Spinal cord (tissue), 10 donors: Measurements from ENCODE around the gene ENTREP3. TPM values are rescaled to one million over a fixed set of nuclear protein-coding genes. Genes with fewer than 3 reads are reported as not detected.

Experiments
- DNase-seq, 6 donors: peaks; one replicate each; pipeline versions ENCODE4 v3.0.0 to v3.0.0-alpha.2; 2013 to 2015; ENCODE audit warnings: low spot score in 6 of 6, low read depth in 4 of 6
- H3K27ac ChIP-seq: one replicate; pipeline ENCODE4 v1.5.1; 2013; ENCODE audit warnings: low read depth, low read length, control low read depth
- H3K27me3 ChIP-seq: one replicate; pipeline ENCODE4 v1.6.1; 2013; ENCODE audit warnings: low read length; ENCODE audit not compliant: control insufficient read depth, insufficient read depth
- H3K36me3 ChIP-seq: one replicate; pipeline ENCODE4 v1.6.1; 2013; ENCODE audit warnings: low read length; ENCODE audit not compliant: control insufficient read depth, insufficient read depth
- H3K4me1 ChIP-seq: one replicate; pipeline ENCODE4 v1.6.1; 2013; ENCODE audit warnings: low read length; ENCODE audit not compliant: control insufficient read depth, insufficient read depth
- H3K4me3 ChIP-seq: one replicate; pipeline ENCODE4 v1.5.1; 2013; ENCODE audit warnings: low read depth, low read length, control low read depth
- H3K9me3 ChIP-seq: one replicate; pipeline ENCODE4 v1.6.1; 2013; ENCODE audit warnings: low read length; ENCODE audit not compliant: control insufficient read depth, insufficient read depth
- WGBS: methylation state at CpG from one replicate; pipeline ENCODE4 v1.1.5; 2013; ENCODE audit warnings: missing lambda C conversion rate; ENCODE audit not compliant: insufficient coverage; 5-methylcytosine and 5-hydroxymethylcytosine counted together
- polyA plus RNA-seq, 2 donors: library from polyadenylated mRNA; unstranded; fragments of 120-200 nt; gene quantifications; one replicate each; pipeline ENCODE4 v1.2.1, GENCODE V29; 2013; ENCODE audit not compliant: insufficient read length in 2 of 2
- total RNA-seq, 2 donors: library from RNA; depleted of rRNA in 1 of 2; stranded (reverse); fragments of 120-200 nt in 1 of 2; fragments of >200 nt in 1 of 2; gene quantifications; one replicate each; pipeline versions ENCODE4 v1.2.3 to v1.2.4, GENCODE V29; 2013 to 2014
- donor health status: healthy.

Gene ENTREP3
- total and polyA plus RNA-seq, 4 donors, result 8.5 to 42.5 (median 20.2) TPM

DNA sequence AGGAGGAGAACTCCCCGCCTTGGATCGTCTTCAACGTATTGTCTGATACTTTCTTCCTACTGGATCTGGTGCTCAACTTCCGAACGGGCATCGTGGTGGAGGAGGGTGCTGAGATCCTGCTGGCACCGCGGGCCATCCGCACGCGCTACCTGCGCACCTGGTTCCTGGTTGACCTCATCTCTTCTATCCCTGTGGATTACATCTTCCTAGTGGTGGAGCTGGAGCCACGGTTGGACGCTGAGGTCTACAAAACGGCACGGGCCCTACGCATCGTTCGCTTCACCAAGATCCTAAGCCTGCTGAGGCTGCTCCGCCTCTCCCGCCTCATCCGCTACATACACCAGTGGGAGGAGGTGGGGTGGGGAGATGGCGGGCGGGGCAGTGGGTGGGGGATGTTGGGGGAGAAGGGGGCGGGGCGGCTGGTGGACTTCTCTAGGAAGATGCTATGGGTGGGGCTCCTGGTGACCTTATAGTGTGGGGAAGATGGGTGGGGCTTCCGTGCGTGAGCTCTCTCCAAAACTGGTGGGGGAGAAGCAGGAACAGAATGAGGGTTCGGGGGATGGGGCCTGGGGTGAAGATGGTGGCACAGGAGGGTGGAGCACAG lies 27.3 kb upstream of the ENTREP3 start:
- 91% methylated on average over 17 of the region's 29 CpGs for WGBS
- no peaks in the 10 kb centered on the region for H3K9me3 ChIP-seq

DNA sequence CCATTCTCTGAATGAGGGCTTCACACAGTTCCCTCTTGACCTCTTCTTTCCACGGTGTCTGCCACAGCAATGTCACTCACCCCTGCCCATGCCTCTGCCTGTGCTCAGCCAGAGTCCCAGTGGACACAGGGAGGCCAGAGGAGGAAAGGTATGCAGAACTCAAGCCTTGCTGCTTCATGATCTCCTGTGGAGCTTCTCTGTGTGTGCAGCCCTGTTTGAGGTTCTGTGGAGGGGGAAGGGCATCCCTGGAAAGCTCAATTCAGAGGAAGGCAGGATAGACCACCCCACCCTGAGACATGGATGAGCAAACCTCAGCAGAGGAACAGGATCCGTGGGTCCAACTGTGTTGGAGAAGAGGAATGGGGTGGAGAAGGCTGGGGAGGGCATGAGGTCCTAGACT lies 24.0 kb upstream of the ENTREP3 start:
- 55% methylated on average over 1 of the region's 2 CpGs for WGBS
- peak in 2 of 6 donors; percentile 31 to 42 for DNase-seq
- H3K36me3 ChIP-seq, result peaks cover 16% of the 10 kb centered on the region
- H3K9me3 ChIP-seq, result no peaks in the 10 kb centered on the region
- H3K27me3 ChIP-seq, result no peaks in the 10 kb centered on the region
- no peak overlapping the region for H3K4me3 ChIP-seq
- H3K4me1 ChIP-seq, result peaks cover 19% of the 10 kb centered on the region
- H3K27ac ChIP-seq, result no peak overlapping the region

More for the DNA sequence above, 27.3 kb upstream of the ENTREP3 start:
- Histone ChIP-seq H3K4me1 (peaks cover 17% of the 10 kb centered on the region), H3K27ac (no peak overlapping the region), H3K27me3 (no peaks in the 10 kb centered on the region), H3K4me3 (no peak overlapping the region), H3K36me3 (peaks cover 44% of the 10 kb centered on the region)
- DNase-seq, result no peak

DNA sequence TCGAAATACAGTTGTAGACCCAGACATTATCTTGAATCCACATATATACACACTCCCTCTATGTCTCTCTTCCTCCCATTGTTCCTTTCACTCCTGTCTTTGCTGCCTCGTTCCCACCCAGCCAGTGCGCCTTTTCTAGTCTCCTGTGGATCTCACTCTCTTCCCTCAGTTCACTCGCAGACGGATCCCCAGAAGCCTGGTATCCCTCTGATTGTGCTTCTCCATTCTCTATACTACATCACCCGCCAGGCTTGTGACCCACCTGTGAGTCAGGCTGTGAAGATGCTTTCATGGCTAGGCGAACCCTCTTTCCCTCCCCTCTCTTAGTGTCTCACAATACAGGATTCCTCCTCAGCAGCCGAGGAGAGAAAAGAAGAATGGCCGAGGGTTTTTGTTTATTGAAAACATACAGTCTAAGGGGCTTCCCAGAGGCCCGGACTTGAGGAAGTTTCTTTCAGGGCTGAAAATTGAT lies 23.4 kb upstream of the ENTREP3 start:
- no peak for DNase-seq
- peaks cover 22% of the 10 kb centered on the region for H3K4me1 ChIP-seq
- WGBS, result 34% methylated on average over 6 of the region's 10 CpGs
- H3K4me3 ChIP-seq, result peak overlapping the region; percentile 49
- no peaks in the 10 kb centered on the region for H3K27me3 ChIP-seq
- H3K9me3 ChIP-seq, result no peaks in the 10 kb centered on the region
- peaks cover 10% of the 10 kb centered on the region for H3K36me3 ChIP-seq
- no peak overlapping the region for H3K27ac ChIP-seq

DNA sequence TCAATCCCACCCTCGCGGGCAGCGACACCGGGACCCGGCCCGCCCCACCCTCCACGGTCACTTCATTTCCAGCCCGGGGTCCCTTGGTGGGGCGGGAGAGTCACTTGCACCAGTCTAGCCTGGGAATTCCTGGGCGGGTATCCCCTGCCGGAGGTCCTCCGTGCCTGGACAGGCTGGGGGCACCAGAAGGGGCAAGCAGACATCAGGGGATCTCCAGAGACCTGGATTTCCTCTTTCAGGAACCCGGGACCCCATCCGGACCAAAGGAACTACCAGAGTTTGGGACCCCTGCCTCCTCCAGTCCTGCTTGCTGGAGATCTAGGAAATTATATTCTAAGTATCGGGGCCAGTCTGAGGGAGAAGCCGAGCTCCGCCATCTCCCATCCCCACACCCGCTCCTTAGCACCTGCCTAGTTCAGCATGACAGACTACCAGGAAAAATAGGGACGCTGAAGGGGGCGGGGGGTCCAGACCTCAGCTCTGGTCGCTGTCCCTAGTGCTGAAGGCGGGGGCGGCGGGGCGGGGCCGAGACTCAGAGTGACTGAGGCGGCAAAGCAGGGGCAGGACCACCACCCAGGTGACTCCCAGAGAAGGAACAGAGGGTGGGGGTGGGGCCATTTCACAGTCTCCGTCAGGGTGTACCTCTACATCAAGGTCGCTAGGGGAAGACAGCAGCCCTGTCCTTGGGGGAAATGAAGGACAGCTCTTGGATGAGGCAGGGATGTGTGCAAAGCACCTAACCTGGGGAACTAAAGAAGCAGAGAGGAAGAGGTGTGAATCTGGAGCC lies 22.8 kb upstream of the ENTREP3 start:
- H3K4me3 ChIP-seq, result peak overlapping the region; percentile 49
- H3K27me3 ChIP-seq, result no peaks in the 10 kb centered on the region
- H3K27ac ChIP-seq, result peak overlapping the region; percentile 57
- 0% methylated on average over 20 of the region's 29 CpGs for WGBS
- peak in 3 of 6 donors; percentile 19 to 92 (median 75) for DNase-seq
- no peaks in the 10 kb centered on the region for H3K9me3 ChIP-seq
- H3K36me3 ChIP-seq, result peaks cover 9% of the 10 kb centered on the region
- H3K4me1 ChIP-seq, result peaks cover 25% of the 10 kb centered on the region

DNA sequence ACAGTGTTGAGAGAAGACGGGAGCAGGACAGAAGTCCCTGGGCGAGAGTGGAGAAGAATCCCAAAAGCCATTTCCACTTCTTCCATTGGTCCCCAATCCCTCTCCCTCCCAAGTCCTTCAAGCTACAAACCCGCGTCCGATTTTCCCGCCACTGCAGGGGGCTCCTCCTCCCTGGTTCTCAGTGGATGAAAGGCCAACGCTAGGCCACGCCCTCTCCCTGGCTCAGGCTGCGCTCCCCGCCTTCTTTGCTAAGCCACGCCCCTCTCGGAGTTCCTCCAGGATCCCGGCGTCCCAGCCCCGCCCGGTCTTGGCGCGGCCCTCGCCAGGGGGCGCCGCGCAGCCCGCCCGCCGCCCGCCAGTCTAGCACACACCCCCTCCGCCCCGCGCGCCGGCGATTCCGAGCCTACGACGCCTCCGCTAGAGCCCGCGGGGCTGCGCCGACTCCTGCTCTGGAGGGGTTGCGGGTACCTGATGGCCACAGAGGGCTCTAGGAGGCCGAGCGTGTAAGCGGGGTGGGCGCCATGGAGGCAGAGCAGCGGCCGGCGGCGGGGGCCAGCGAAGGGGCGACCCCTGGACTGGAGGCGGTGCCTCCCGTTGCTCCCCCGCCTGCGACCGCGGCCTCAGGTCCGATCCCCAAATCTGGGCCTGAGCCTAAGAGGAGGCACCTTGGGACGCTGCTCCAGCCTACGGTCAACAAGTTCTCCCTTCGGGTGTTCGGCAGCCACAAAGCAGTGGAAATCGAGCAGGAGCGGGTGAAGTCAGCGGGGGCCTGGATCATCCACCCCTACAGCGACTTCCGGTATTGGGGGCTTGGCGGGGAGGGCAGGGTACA lies 22.0 kb upstream of the ENTREP3 start, which contains the start of gene HCN3:
Gene HCN3 (plus strand): TSS at position 394 of the 832 bp plus-strand sequence. CDS start 128 bp downstream, at position 522.
- Histone ChIP-seq H3K27ac (peak within 1 kb of the TSS; percentile 57), H3K4me1 (peaks cover 25% of the 10 kb centered on the region), H3K4me3 (peak within 1 kb of the TSS; percentile 49), H3K9me3 (no peaks in the 10 kb centered on the region), H3K36me3 (peaks cover 2% of the 10 kb centered on the region), H3K27me3 (no peaks in the 10 kb centered on the region)
- DNase-seq, result peak; percentile 92 to 99 (median 98)
- under 1% methylated on average over 67 of the region's 68 CpGs for WGBS

DNA sequence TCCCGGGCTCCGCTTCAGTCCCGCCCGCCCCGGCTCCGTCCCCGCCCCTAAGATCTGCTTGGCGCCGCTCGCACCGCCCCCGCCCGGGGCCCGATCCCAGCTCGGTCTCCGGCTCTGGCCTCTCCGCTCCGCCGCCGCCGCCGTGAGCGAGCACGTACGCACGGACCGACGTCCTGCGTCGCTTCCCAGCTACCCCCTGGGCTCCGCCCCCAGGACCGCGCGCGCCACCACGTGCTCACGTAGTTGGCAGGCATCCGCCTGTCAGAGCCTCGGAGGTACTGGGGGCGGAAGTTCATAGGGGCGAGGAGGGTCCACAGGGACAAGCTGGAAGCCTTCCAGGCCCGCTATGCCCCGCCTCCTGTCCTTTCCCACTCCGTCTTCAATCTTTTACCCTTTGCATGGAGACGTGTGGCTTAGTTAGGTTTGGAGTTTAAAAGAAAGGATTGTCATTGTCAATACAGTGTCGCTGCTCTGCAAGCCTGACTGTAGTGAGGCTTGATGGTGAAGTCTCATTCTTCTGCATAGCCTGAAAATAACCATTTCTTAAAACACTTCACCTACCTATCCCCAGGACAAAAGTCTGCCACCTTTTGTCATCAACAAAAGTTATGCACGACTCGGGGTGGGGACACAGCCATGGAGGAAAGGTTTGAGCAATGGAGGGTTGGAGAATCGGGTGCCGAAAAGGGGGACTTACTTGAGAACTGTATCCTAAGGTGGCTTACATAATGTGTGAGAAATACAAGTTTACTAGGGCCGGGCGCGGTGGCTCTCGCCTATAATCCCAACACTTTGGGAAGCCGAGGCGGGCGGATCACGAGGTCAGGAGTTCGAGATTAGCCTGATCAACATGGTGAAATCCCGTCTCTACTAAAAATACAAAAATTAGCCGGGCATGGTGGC lies 18.3 kb upstream of the ENTREP3 start, which contains the start of gene CLK2:
Gene CLK2 (minus strand): TSS at position 162 of the 903 bp plus-strand sequence. CDS start 2,527 bp downstream, outside the sequence.
- peak in 5 of 6 donors; percentile 87 to 98 (median 92) for DNase-seq
- H3K27ac ChIP-seq, result peak within 1 kb of the TSS; percentile 93
- H3K4me1 ChIP-seq, result peaks cover 22% of the 10 kb centered on the region
- 0% methylated on average over 41 of the region's 61 CpGs for WGBS
- no peaks in the 10 kb centered on the region for H3K9me3 ChIP-seq
- peak within 1 kb of the TSS; percentile 77 for H3K4me3 ChIP-seq
- H3K27me3 ChIP-seq, result no peaks in the 10 kb centered on the region
- H3K36me3 ChIP-seq, result peaks cover 23% of the 10 kb centered on the region

DNA sequence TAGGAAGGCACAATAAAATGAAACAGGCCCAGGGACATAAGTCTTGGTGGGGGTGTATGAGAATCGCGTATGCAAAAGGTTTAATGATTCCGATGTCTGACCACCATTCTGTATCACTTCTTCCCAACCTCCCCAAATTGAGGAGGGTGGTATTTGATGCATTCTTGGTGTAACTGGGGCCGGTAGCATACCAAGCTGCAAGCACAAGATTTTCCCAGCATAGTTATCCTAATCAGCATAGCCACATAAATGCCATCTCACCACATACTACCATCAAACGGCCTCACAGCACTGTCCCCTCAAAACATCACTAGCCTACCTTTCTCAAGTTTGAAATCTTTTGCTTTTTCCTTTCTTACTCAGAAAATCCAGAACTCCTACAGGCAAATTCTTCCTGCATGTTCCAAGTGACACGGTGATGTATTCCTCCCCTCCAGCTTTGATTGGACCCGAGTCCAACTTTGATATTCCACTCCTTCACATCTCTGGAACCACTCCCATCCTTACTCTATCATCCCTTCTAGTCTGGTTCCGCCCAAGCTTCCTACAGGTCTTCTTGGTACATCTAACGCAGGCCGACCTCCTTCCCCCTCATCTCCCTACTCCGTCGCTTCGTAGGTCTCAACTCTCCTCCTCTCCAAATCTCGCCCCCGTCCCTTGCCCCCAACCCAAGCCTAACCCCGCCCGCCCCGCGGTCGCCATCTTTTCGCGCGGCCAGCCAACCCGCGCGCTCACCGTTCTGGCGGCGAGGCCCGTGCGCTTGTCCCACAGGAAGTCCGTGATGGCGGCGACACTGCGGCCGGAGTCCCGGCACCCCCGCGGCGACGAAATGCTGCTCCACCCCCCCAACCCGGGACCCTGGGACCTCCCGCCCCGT lies 17.4 kb upstream of the ENTREP3 start:
- H3K9me3 ChIP-seq, result no peaks in the 10 kb centered on the region
- H3K27me3 ChIP-seq, result no peaks in the 10 kb centered on the region
- H3K36me3 ChIP-seq, result peaks cover 31% of the 10 kb centered on the region
- peaks cover 15% of the 10 kb centered on the region for H3K4me1 ChIP-seq
- DNase-seq, result no peak
- peak overlapping the region; percentile 77 for H3K4me3 ChIP-seq
- H3K27ac ChIP-seq, result peak overlapping the region; percentile 93
- under 1% methylated on average over 38 of the region's 44 CpGs for WGBS

DNA sequence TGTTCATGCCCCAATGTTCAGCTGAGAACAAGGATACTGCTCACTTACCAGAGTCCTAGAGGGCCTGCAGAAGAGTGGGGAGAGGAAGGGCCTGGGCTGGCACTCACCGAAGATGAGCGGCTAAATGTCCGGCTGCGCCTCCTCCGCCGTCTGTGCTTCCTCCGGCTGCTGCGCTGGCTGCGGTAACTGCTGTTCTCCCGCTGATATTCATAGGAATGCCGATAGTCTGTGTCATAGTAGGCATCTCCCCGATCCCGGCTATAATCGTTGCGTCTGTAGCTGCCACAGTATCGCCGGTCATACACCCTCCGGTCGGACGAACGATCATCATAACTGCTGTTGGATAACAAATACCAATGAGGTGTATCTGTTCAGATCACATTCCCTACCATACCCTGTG lies 14.1 kb upstream of the ENTREP3 start:
- Histone ChIP-seq H3K9me3 (no peaks in the 10 kb centered on the region), H3K36me3 (peaks cover 60% of the 10 kb centered on the region), H3K27ac (no peak overlapping the region), H3K4me1 (peaks cover 12% of the 10 kb centered on the region), H3K4me3 (no peak overlapping the region), H3K27me3 (no peaks in the 10 kb centered on the region)
- WGBS, result 95% methylated on average over 21 of the region's 21 CpGs
- DNase-seq, result no peak
